ENCODE results near the gene SRRM2. TPM values are rescaled to one million over a fixed set of nuclear protein-coding genes. Genes with fewer than 3 reads are reported as not detected.

SRRM2 gene
- total and polyA plus RNA-seq, 9 of the 15 experiments (the other 6 are each of a cell fraction or from before 2014, with no cell fraction given) = 26.7 to 563 (median 81.1) TPM

- TF ChIP-seq MLLT1 (IDR thresholded peaks at IDR 0.05) = peak in 1 of 2 experiments; percentile 50; a peak in 1 of 4 replicates
- peak; percentile 64; the same call in 1 of the 2 replicates for TF ChIP-seq CREB3 (tag; conservative IDR thresholded peaks at IDR 0.05; ENCODE audit: low read depth)
- TF ChIP-seq TSC22D4 (tag; IDR thresholded peaks at IDR 0.05) = no peak
- TF ChIP-seq MEIS2 (IDR thresholded peaks at IDR 0.05; ENCODE audit: partially characterized antibody) = no peak
- TF ChIP-seq MCM3 (IDR thresholded peaks at IDR 0.05) = no peak
- no peak for TF ChIP-seq THRAP3 (IDR thresholded peaks at IDR 0.05; ENCODE audit: borderline replicate concordance)
- TF ChIP-seq SMARCB1 (IDR thresholded peaks at IDR 0.05; ENCODE audit: insufficient read length, low read depth) = no peak
- TF ChIP-seq MITF (IDR thresholded peaks at IDR 0.05) = no peak; the same call in 1 of the 2 replicates
- no peak for TF ChIP-seq CREB1 (IDR thresholded peaks at IDR 0.05)
- peak; percentile 45 for TF ChIP-seq CREB1 (CRISPR knock-in tag; IDR thresholded peaks at IDR 0.05)
- 0 out of 2 replicates have a peak, but pooled peaks have one; percentile 64 for TF ChIP-seq TCF15 (CRISPR knock-in tag; IDR thresholded peaks at IDR 0.05)
- no peak for TF ChIP-seq ZNF436 (CRISPR knock-in tag; IDR thresholded peaks at IDR 0.05)
- peak; percentile 43 for TF ChIP-seq ZNF592 (IDR thresholded peaks at IDR 0.05)
- TF ChIP-seq GTF2A2 (tag; IDR thresholded peaks at IDR 0.05) = peak; percentile 66; the same call in 1 of the 2 replicates
- no peak for TF ChIP-seq ZNF561 (CRISPR knock-in tag; conservative IDR thresholded peaks at IDR 0.05)
- TF ChIP-seq E2F6 (IDR thresholded peaks at IDR 0.05; ENCODE audit: borderline replicate concordance in 1 of 2, extremely low read depth in 1 of 2, insufficient read depth in 1 of 2, insufficient read length in 1 of 2, low read depth in 1 of 2, low read length in 1 of 2, poor library complexity in 1 of 2, severe bottlenecking in 1 of 2) = peak in 1 of 2 experiments; percentile 62
Observed at GRCh38 chr16:2777231-2777902, 24.9 kb downstream of the SRRM2 start, which contains the start of gene ELOB (continued).
